Stomach (tissue), 4 donors: ENCODE results near the gene PRKCE.

ENCODE experiments used
- CTCF ChIP-seq, 7 experiments: fragments of 450-650 bp in 4 of 7; fragments of 200-600 bp in 3 of 7; sonication (generic) in 3 of 7; IDR thresholded peaks; one replicate each; pipeline ENCODE4 v1.5.1; 2016 to 2019; ENCODE audit warnings: antibody characterized with exemption in 7 of 7, control low read depth in 2 of 7, mild to moderate bottlenecking in 1 of 7
- EP300 ChIP-seq: sonication (generic); formaldehyde crosslinking; IDR thresholded peaks from one replicate; pipeline ENCODE4 v1.6.1; 2017; ENCODE audit warnings: antibody characterized with exemption
- POLR2A ChIP-seq, 4 donors: fragments of 450-650 bp; IDR thresholded peaks; one replicate each; pipeline ENCODE4 v1.6.1; 2016; ENCODE audit warnings: antibody characterized with exemption in 4 of 4, control low read depth in 2 of 4, mild to moderate bottlenecking in 1 of 4, moderate library complexity in 1 of 4
- POLR2AphosphoS5 ChIP-seq, 3 donors: sonication (generic); formaldehyde crosslinking; IDR thresholded peaks; one replicate each; pipeline ENCODE4 v1.6.1; 2016; ENCODE audit warnings: antibody characterized with exemption in 3 of 3

GRCh38 chr2:46000660-46001059 lies 349.2 kb downstream of the PRKCE start:
- TF ChIP-seq POLR2AphosphoS5 (IDR thresholded peaks at IDR 0.05) (no peak), CTCF (IDR thresholded peaks at IDR 0.05) (no peak), POLR2A (IDR thresholded peaks at IDR 0.05) (no peak), EP300 (no peak)
